ENCODE measurements around the gene CTSK. TPM values are rescaled to one million over a fixed set of nuclear protein-coding genes. Genes with fewer than 3 reads are reported as not detected.

Gene CTSK
- total RNA-seq, 1 donor from 2014 or later = 44.0 TPM

GRCh38 chr1:150748878-150749719 lies 59.0 kb downstream of the CTSK start:
- H3K4me1 ChIP-seq = no peaks in the 10 kb centered on the region
- no peaks in the 10 kb centered on the region for H3K9me3 ChIP-seq
- no peak overlapping the region for H3K4me3 ChIP-seq
- TF ChIP-seq, protein P1, sequence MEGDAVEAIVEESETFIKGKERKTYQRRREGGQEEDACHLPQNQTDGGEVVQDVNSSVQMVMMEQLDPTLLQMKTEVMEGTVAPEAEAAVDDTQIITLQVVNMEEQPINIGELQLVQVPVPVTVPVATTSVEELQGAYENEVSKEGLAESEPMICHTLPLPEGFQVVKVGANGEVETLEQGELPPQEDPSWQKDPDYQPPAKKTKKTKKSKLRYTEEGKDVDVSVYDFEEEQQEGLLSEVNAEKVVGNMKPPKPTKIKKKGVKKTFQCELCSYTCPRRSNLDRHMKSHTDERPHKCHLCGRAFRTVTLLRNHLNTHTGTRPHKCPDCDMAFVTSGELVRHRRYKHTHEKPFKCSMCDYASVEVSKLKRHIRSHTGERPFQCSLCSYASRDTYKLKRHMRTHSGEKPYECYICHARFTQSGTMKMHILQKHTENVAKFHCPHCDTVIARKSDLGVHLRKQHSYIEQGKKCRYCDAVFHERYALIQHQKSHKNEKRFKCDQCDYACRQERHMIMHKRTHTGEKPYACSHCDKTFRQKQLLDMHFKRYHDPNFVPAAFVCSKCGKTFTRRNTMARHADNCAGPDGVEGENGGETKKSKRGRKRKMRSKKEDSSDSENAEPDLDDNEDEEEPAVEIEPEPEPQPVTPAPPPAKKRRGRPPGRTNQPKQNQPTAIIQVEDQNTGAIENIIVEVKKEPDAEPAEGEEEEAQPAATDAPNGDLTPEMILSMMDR (IDR thresholded peaks at IDR 0.05) = no peak
- intact Hi-C loops (cut with DNase I) = no loop called here
- peaks cover 0 to 2% of the 10 kb centered on the region in 2 donors for H3K36me3 ChIP-seq
- H3K27ac ChIP-seq = no peak overlapping the region
- no peaks in the 10 kb centered on the region for H3K27me3 ChIP-seq
- no peak for DNase-seq (ENCODE audit: low spot score in 2 of 2)

Other genes starting within 250 kb of the CTSK start
- 394 TPM for gene MCL1, start 228.7 kb downstream of the CTSK start, total RNA-seq
- 138 TPM for gene ENSA, start 178.6 kb downstream of the CTSK start, total RNA-seq
- gene GOLPH3L, start 111.1 kb downstream of the CTSK start, total RNA-seq = 14.7 TPM
- gene HORMAD1, start 87.4 kb downstream of the CTSK start, total RNA-seq = not detected
- 32.1 TPM for gene CTSS, start 42.5 kb downstream of the CTSK start, total RNA-seq
- 13.0 TPM for gene ARNT, start 68.3 kb upstream of the CTSK start, total RNA-seq
- gene CTXND2, start 78.9 kb upstream of the CTSK start, total RNA-seq = not detected
- 21.3 TPM for gene SETDB1, start 118.1 kb upstream of the CTSK start, total RNA-seq
- gene CERS2, start 166.6 kb upstream of the CTSK start, total RNA-seq = 114 TPM
- gene ANXA9, start 174.0 kb upstream of the CTSK start, total RNA-seq = not detected
- 9.7 TPM for gene MINDY1, start 198.6 kb upstream of the CTSK start, total RNA-seq
- 36.5 TPM for gene PRUNE1, start 200.2 kb upstream of the CTSK start, total RNA-seq
- gene BNIPL, start 228.3 kb upstream of the CTSK start, total RNA-seq = not detected
- 11.4 TPM for gene C1orf56, start 239.5 kb upstream of the CTSK start, total RNA-seq

Data from ascending aorta (tissue), 2 donors.